OCI-LY3 (cell line): ENCODE results near the gene SLC6A13.

ENCODE experiments used
- H2AFZ ChIP-seq: fragments of 200-600, 300-600 bp; shearing (Covaris generic); 2 replicates; pipeline ENCODE4 v1.6.0; 2014; ENCODE audit warnings: antibody characterized with exemption, low read depth, low read length
- H3K27ac ChIP-seq: fragments of 200-600, 300-600 bp; sonication (generic); 2 replicates; pipeline ENCODE4 v1.5.1; 2014; ENCODE audit warnings: mild to moderate bottlenecking, low read length, moderate library complexity, mixed read lengths
- H3K27me3 ChIP-seq: fragments of 200-600, 300-600 bp; sonication (generic); 2 replicates; pipeline ENCODE4 v1.6.1; 2014; ENCODE audit warnings: low read depth, low read length, mixed read lengths
- H3K36me3 ChIP-seq: fragments of 200-600, 300-600 bp; sonication (generic); replicated peaks from 2 replicates; pipeline ENCODE3; 2014; ENCODE audit warnings: low read depth, low read length, mixed read lengths
- H3K4me1 ChIP-seq: fragments of 300-600, 200-600 bp; sonication (generic); 2 replicates; pipeline ENCODE4 v1.6.1; 2014; ENCODE audit warnings: low read length, mixed read lengths
- H3K4me2 ChIP-seq: fragments of 200-600, 300-600 bp; sonication (generic); 2 replicates; pipeline ENCODE4 v1.6.1; 2014; ENCODE audit warnings: low read length, mixed read lengths
- H3K4me3 ChIP-seq: fragments of 300-600, 200-600 bp; sonication (generic); 2 replicates; pipeline ENCODE4 v1.5.1; 2014; ENCODE audit warnings: antibody characterized with exemption, mild to moderate bottlenecking, low read length, moderate library complexity
- H3K79me2 ChIP-seq: fragments of 300-600, 200-600 bp; shearing (Covaris generic); 2 replicates; pipeline ENCODE4 v1.6.1; 2014; ENCODE audit warnings: mild to moderate bottlenecking, low read length, mixed read lengths
- H3K9ac ChIP-seq: fragments of 300-600, 200-600 bp; shearing (Covaris generic); 2 replicates; pipeline ENCODE4 v1.6.0; 2014; ENCODE audit warnings: mild to moderate bottlenecking, low read length, moderate library complexity
- H3K9me3 ChIP-seq: fragments of 200-600, 300-600 bp; shearing (Covaris generic); 2 replicates; pipeline ENCODE4 v1.6.1; 2014; ENCODE audit warnings: low read length, mixed read lengths; ENCODE audit not compliant: insufficient read depth
- H4K20me1 ChIP-seq: fragments of 200-600, 300-600 bp; sonication (generic); 2 replicates; pipeline ENCODE4 v1.6.1; 2016; ENCODE audit warnings: low read length, mixed read lengths; ENCODE audit not compliant: insufficient read depth
- EZH2phosphoT487 ChIP-seq: fragments of 200-600 bp; shearing (Covaris generic); IDR thresholded peaks from 2 replicates; pipeline ENCODE4 v1.6.1; 2018; ENCODE audit warnings: antibody characterized with exemption, mixed run types, low read depth
- TF ChIP-seq, protein P1 (sequence below): fragments of 200-600, 300-600 bp; sonication (generic); IDR thresholded peaks from 2 replicates; pipeline ENCODE4 v1.5.1; 2014; ENCODE audit warnings: antibody characterized with exemption, low read length, low read depth

Gene SLC6A13

DNA sequence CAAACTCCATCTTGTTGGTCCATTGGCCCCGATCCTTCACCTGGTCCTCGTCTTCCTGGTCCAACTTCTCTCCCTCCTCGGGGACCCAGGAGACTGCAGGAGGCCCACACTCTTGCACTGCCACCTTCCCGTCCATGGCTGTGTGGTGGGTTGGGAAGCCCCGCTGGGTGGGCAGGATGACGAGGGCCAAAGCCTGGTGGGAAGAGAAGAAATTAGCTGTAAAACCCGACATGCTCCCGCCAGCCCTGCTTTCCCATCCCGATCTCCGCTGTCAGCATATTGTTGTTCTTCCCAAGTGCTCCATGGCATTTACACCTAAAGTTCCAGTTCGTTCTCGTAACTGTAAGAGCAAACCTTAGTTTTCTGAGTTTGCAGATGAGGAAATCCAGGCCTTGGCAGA is 52.8 kb downstream of the SLC6A13 start:
- H3K36me3 ChIP-seq = no peaks in the 10 kb centered on the region
- no peak overlapping the region for H2AFZ ChIP-seq
- H3K27me3 ChIP-seq = peaks cover 22% of the 10 kb centered on the region

DNA sequence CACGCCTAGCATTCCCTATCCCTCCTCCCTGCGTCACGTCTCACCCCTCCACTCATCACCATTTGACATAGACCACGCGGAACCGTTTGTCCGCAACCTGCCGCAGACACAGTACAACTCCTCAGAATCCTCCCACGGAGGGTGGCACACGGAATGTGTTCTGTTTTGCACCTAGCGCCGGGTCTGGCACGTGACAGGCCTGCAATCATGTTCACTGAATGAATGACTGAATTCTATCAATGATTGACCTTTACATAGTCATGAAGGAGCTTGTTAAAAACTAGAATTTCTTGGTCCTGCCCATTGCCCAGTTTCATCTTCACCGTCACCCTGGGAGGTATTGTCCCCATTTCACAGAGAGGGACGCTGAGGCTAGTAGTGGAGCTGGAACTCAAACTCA is 53.4 kb downstream of the SLC6A13 start:
- Histone ChIP-seq H3K27ac (no peak overlapping the region), H3K79me2 (no peaks in the 10 kb centered on the region), H3K4me2 (no peak overlapping the region), H3K4me1 (peaks cover 25% of the 10 kb centered on the region), H3K4me3 (no peak overlapping the region), H2AFZ (no peak overlapping the region), H4K20me1 (no peaks in the 10 kb centered on the region), H3K36me3 (no peaks in the 10 kb centered on the region), H3K27me3 (peaks cover 16% of the 10 kb centered on the region), H3K9ac (no peak overlapping the region), H3K9me3 (no peaks in the 10 kb centered on the region)
- no peak for TF ChIP-seq EZH2phosphoT487
- TF ChIP-seq, protein P1, sequence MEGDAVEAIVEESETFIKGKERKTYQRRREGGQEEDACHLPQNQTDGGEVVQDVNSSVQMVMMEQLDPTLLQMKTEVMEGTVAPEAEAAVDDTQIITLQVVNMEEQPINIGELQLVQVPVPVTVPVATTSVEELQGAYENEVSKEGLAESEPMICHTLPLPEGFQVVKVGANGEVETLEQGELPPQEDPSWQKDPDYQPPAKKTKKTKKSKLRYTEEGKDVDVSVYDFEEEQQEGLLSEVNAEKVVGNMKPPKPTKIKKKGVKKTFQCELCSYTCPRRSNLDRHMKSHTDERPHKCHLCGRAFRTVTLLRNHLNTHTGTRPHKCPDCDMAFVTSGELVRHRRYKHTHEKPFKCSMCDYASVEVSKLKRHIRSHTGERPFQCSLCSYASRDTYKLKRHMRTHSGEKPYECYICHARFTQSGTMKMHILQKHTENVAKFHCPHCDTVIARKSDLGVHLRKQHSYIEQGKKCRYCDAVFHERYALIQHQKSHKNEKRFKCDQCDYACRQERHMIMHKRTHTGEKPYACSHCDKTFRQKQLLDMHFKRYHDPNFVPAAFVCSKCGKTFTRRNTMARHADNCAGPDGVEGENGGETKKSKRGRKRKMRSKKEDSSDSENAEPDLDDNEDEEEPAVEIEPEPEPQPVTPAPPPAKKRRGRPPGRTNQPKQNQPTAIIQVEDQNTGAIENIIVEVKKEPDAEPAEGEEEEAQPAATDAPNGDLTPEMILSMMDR = no peak

More for the DNA sequence above, 52.8 kb downstream of the SLC6A13 start:
- Histone ChIP-seq H3K4me1 (peaks cover 25% of the 10 kb centered on the region), H3K4me2 (no peak overlapping the region), H3K9me3 (no peaks in the 10 kb centered on the region), H4K20me1 (no peaks in the 10 kb centered on the region), H3K79me2 (no peaks in the 10 kb centered on the region), H3K27ac (no peak overlapping the region), H3K4me3 (no peak overlapping the region), H3K9ac (no peak overlapping the region)
- TF ChIP-seq, protein P1 = no peak
- no peak for TF ChIP-seq EZH2phosphoT487

DNA sequence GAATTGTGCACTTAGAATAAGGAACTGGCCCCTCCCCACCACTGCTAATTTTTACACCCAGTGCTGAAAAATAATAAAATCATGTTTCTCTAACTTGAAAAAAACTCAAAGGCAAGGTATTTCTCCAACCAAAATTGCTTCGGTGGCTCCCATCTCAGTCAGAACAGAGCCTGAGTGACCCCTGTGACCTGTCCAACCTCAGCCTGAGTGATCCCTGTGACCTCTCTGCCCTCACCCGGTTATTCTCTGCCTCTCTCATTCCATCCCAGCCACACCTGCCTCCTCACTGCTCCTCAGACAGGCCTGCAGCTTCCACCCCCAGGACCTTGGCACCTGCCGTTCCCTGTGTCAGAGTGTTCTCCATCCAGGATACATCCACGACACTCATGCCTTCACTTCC is 53.8 kb downstream of the SLC6A13 start:
- H3K9me3 ChIP-seq = no peaks in the 10 kb centered on the region
- peaks cover 11% of the 10 kb centered on the region for H3K27me3 ChIP-seq
- H3K79me2 ChIP-seq = no peaks in the 10 kb centered on the region
- no peaks in the 10 kb centered on the region for H4K20me1 ChIP-seq
- no peaks in the 10 kb centered on the region for H3K36me3 ChIP-seq
- H3K4me2 ChIP-seq = no peak overlapping the region
- H3K4me1 ChIP-seq = peaks cover 25% of the 10 kb centered on the region
- no peak overlapping the region for H3K4me3 ChIP-seq
- H3K9ac ChIP-seq = no peak overlapping the region
- TF ChIP-seq EZH2phosphoT487 = no peak
- TF ChIP-seq, protein P1 = no peak
- H2AFZ ChIP-seq = no peak overlapping the region
- H3K27ac ChIP-seq = no peak overlapping the region

DNA sequence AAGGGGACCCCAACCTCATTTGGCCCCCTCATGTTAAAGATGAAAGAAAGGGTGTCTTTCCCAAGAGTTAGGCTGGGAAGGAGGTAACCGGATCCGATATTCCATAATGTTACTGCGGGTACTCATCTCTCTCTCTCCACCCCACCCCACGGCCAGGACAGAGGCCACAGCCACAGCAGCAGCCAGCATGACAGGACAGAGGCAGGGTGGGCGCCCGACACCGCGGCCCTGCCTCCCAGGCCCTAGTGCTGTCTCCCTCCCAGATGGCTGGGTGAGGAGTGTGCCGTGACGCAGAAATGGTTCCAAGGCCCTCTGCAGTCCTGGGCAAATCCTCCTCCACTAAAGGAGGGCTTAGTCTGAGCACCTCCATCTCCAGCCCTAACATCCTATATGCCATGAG is 54.8 kb downstream of the SLC6A13 start:
- H3K4me1 ChIP-seq = peaks cover 17% of the 10 kb centered on the region
- no peaks in the 10 kb centered on the region for H3K9me3 ChIP-seq
- no peaks in the 10 kb centered on the region for H4K20me1 ChIP-seq
- H3K36me3 ChIP-seq = no peaks in the 10 kb centered on the region
- H3K27me3 ChIP-seq = peaks cover 3% of the 10 kb centered on the region; the same call in 1 of the 2 replicates
- no peak overlapping the region for H3K27ac ChIP-seq
- H3K4me2 ChIP-seq = no peak overlapping the region
- H2AFZ ChIP-seq = no peak overlapping the region
- H3K79me2 ChIP-seq = no peaks in the 10 kb centered on the region
- H3K4me3 ChIP-seq = no peak overlapping the region
- TF ChIP-seq EZH2phosphoT487 = no peak
- TF ChIP-seq, protein P1 = no peak
- H3K9ac ChIP-seq = no peak overlapping the region
